ENCODE results near the gene SYDE2.

Gene SYDE2

GRCh38 chr1:85172684-85173337 is 28.0 kb downstream of the SYDE2 start:
- H3K27ac ChIP-seq (replicated peaks) = no peak overlapping the region
- peaks cover 14% of the 10 kb centered on the region for H3K27me3 ChIP-seq (ENCODE audit: insufficient read depth, poor library complexity, severe bottlenecking)
- H3K4me3 ChIP-seq (replicated peaks; ENCODE audit: insufficient read depth, low read length) = no peak overlapping the region
- no peak for DNase-seq (ENCODE audit: low read depth in 1 of 2, low spot score in 1 of 2)
- TF ChIP-seq POLR2AphosphoS5 (IDR thresholded peaks at IDR 0.05; ENCODE audit: low read depth) = no peak
- TF ChIP-seq CTCF (IDR thresholded peaks at IDR 0.05; ENCODE audit: insufficient read depth, low read length) = no peak
- TF ChIP-seq REST (IDR thresholded peaks at IDR 0.05; ENCODE audit: insufficient replicate concordance, low read depth) = no peak
- no peak for TF ChIP-seq SPI1 (IDR thresholded peaks at IDR 0.05; ENCODE audit: borderline replicate concordance, low read depth)
- TF ChIP-seq GABPA (IDR thresholded peaks at IDR 0.05; ENCODE audit: low read depth) = no peak

DNA sequence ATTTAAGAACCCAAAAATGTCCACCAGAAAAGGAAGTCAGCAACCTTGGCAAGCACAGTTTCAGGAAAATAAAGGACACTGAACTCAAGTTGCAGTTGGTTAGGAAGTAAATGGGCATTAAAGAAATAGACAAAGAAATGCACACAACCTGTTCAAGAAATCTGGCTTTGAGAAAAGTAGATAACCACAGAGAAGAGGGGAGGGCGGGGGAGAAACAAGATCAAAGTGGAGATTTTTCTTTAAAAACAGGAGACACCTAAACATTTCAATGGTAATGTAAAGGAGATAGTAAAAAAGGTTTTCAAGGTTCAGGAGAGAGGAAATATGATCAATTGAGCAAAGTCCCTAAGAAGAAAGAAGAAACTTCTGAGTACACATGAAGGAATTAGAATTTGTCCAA is 29.1 kb downstream of the SYDE2 start:
- H3K4me3 ChIP-seq (replicated peaks; ENCODE audit: insufficient read depth, low read length) = no peak overlapping the region
- no peak overlapping the region for H3K27ac ChIP-seq (replicated peaks)
- no peak for DNase-seq (ENCODE audit: low read depth in 1 of 2, low spot score in 1 of 2)
- peaks cover 9% of the 10 kb centered on the region for H3K27me3 ChIP-seq (ENCODE audit: insufficient read depth, poor library complexity, severe bottlenecking)
- TF ChIP-seq SPI1 (IDR thresholded peaks at IDR 0.05; ENCODE audit: borderline replicate concordance, low read depth) (no peak), REST (IDR thresholded peaks at IDR 0.05; ENCODE audit: insufficient replicate concordance, low read depth) (no peak), POLR2AphosphoS5 (IDR thresholded peaks at IDR 0.05; ENCODE audit: low read depth) (no peak), CTCF (IDR thresholded peaks at IDR 0.05; ENCODE audit: insufficient read depth, low read length) (no peak), GABPA (IDR thresholded peaks at IDR 0.05; ENCODE audit: low read depth) (no peak)

- no peak overlapping the region for H3K4me3 ChIP-seq (replicated peaks; ENCODE audit: insufficient read depth, low read length)
- DNase-seq (ENCODE audit: low read depth in 1 of 2, low spot score in 1 of 2) = no peak
- no peak overlapping the region for H3K27ac ChIP-seq (replicated peaks)
- no peak for TF ChIP-seq REST (IDR thresholded peaks at IDR 0.05; ENCODE audit: insufficient replicate concordance, low read depth)
- no peak for TF ChIP-seq SPI1 (IDR thresholded peaks at IDR 0.05; ENCODE audit: borderline replicate concordance, low read depth)
- TF ChIP-seq CTCF (IDR thresholded peaks at IDR 0.05; ENCODE audit: insufficient read depth, low read length) = no peak
- TF ChIP-seq POLR2AphosphoS5 (IDR thresholded peaks at IDR 0.05; ENCODE audit: low read depth) = no peak
- TF ChIP-seq GABPA (IDR thresholded peaks at IDR 0.05; ENCODE audit: low read depth) = no peak
- peaks cover 8% of the 10 kb centered on the region for H3K27me3 ChIP-seq (ENCODE audit: insufficient read depth, poor library complexity, severe bottlenecking)
Measured at GRCh38 chr1:85168884-85169283, 31.9 kb downstream of the SYDE2 start.

All from HL-60 (cell line).